DMS53 treated with DMSO at 0.1 percent for 48 hours (cell line): ENCODE results near the gene ADH1C.
"Not testable (repeated sequence)": the region's sequence is repeated elsewhere in the genome, so short reads cannot be mapped to it uniquely, and the experiment has no call there.

Source experiments
- DNase-seq: peaks from one replicate; lab custom pipeline; 2025; ENCODE audit not compliant: unreplicated experiment; lab: John Stamatoyannopoulos, UW

ADH1C gene

DNA sequence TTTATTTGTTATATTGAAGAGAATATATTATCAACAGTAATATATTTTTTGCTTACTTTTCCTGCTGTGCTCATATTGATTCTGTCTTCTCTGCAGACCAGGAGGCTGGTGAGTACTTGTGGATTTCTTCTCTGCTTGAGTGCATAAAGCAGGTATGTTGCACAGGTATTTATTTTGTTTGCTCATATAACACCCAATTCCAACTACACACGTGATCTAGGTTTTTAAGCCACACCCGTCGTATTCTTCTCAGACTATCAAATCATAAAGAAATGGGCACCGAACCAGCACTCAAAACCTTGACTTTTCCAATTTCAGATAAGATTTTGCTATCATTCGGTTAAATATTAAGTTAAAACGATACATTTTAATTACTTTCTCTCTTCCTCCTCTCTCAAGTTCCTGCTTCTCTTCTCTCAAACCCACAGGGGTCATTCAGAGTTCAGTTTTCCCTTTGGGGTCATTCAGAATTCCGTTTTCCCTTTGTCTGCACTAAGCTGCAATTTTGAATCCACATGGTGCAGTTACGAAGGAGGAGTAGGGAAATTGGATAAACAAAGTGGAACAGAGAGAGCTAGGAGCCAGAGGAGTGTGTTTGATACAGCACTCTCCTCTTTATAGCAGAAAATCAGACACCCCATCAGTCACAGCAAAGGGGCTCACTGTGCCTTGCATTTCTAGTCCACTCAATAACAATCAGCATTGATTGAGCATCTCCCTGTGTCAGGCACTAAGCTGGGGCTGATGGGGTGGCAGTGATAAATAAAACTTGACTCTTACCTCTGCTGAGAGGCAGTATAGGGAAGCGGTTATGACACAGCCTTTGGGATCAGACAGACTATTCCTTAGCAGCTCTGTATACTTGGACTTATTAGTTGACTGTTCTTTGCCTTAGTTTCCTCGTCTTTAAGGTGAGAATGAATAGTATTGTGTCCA is at the start of gene ADH1C:
ADH1C (minus strand) TSS at position 145 of the 936 bp plus-strand sequence; CDS start at position 74, 71 bp downstream.
- DNase-seq: no peak

DNA sequence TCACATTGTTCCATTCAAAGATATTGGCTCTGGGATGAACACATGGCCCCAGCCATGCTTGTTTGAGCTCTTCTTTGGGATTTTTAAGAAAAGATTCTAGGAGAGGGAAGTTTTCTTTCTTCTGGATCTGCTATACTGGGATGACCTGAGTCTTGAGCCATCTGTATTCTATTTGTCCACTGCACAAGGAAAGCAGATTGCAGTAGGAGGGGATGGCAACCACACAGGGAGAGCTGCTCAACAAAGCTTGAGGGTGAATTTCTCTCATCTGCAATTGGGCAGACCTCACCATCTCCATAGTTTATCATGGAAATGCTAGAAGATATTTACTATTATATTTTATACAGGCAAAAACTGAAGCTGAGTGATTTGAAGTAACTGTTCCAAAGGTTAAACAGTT is 48.3 kb upstream of the ADH1C start:
- DNase-seq: no peak

DNA sequence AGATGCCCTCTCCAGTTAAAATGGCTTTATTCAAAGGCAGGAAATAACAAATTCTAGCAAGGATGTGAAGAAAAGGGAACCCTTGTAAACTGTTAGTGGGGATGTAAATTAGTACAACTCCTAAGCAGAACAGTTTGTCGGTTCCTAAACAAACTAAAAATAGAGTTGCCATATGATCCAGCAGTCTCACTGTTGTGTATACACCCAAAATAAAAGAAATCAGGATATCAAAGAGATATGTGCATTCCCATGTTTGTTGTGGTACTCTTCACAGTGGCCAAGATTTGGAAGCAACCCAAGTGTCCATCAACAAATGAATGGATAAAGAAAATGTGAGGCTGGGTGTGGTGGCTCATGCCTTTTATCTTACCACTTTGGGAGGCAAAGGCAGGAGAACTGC is 46.5 kb upstream of the ADH1C start:
- no peak for DNase-seq

DNA sequence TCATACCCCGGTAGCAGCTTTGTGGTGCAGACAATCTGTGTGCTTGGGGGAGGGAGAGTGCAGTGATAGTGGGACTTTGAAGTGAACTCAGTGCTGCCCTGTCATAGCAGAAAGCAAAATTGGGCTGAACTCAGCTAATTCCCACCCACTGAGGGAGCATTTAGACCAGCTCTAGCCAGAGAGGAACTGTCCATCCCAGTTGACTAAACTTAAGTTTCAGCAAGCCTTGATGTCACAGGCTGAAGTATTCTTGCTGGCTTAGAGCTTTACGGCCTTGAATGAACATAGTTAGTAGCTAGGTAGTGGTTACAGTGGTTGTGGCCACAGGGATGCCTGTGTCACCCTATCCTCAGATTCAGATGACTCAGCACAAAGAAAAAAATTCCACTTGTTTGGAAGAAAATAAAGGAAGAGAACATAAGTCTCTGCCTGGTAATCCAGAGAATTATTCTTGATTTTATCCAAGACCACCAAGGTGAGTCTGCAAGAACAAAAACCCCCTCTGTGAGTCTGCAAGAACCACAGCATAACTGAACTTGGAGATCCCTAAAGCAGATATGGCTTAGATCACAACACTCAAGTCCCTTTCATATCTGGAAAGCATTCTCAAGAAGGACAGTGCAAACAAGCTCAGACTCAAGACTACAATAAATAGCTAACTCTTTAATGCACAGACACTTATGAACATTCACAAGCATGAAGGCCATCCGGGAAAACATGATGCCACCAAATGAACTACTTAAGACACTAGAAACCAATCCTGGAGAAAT is 43.2 kb upstream of the ADH1C start:
- no peak for DNase-seq

DNA sequence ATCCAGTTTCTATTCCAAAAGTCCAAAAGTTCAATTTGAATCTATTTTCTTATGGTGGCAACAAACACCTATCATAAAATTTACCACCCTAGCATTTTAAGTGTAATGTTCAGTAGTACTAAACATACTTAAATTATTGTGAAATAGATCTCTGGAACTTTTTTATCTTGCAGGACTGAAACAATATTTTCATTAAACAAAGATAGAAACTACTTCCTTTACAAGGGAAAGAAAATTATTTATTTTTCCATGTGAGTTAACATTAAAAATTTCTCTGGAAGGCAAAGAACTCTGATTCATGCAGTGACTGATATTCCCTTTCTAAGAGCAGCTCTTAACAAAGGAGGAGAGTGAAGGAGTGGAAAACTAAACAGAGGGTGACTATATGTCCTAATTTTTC is 42.4 kb upstream of the ADH1C start:
- DNase-seq: no peak

DNA sequence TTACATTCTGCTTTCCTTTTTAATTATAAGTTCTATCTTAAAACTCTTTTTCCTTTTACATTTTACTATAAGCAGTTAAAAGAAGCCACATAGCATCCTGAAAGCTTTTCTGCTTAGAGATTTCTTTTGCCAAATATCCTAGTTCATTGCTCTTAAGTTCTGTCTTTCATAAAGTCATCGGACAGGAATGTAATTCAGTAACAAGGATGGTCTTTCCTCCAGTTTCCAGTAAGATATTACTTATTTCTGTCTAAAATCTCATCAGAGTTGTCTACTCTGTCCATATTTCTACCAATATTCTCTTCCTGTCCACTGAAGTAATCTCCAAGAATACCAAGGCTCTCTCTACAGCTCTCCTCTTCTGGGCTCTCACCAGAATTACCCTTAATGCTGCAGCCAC is 37.5 kb upstream of the ADH1C start:
- no peak for DNase-seq

DNA sequence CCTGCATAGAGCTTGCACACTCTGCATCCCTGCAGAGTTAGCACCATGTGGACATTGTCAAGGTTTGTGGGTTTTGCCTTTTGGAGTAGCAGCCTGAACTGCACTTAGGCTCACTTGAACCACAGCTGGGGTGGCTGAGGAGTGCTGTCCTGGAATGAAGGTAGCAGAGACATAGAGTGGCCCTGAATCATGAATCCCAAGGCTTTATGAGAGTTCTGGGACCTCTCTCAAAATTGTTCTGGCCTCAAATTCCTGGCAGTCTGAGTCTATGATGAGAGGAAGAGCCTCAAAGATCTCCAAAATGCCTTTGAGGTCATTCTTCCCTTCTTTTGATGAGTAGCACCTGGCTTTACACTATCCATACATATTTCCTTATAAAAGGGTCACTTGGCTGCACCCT is 37.1 kb upstream of the ADH1C start:
- no peak for DNase-seq

DNA sequence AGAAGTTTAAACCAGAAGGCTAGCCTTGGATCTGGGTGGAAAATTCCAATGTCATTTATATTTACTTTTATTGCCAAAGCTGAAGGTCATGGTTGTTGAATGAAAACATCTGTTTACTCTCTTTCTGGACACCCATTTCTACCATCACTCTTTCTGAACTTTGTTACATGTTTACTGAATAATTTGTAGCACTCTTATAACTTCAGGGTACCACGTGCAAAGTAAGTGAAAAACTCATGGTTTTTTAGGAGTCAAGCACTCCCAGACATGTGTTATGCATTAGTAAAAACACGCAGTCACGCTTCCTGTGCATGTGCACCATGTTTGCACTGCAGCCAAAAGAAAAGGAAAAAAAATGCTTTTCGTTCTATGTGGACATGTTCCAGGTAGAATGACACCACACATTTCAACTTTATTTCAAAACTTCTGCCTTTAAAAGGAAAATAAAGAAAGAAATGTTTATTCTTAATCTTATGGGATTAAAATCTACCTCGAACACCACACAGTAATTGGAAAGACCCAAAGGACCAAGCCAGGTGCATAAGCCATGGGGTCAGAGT is 31.4 kb upstream of the ADH1C start:
- DNase-seq: no peak

DNA sequence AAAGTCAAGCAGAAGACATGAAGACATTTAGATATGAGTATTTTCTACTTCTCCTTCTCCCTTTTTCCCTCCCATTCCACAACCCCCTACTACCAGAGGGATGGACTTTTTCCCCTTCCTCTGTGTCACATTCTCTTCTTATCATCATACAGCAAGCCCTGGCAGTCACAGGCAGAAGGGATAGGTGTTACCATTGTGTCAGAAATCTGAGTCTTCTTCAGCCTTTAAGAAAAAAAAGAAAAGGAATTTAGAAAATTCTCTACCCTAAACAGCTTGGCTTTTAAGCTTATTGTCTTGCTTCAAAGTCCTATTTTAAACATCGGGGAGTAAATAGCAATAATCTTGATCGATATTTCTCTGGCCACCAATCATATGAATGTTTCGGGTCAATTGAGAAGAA is 30.9 kb upstream of the ADH1C start:
- DNase-seq: no peak

DNA sequence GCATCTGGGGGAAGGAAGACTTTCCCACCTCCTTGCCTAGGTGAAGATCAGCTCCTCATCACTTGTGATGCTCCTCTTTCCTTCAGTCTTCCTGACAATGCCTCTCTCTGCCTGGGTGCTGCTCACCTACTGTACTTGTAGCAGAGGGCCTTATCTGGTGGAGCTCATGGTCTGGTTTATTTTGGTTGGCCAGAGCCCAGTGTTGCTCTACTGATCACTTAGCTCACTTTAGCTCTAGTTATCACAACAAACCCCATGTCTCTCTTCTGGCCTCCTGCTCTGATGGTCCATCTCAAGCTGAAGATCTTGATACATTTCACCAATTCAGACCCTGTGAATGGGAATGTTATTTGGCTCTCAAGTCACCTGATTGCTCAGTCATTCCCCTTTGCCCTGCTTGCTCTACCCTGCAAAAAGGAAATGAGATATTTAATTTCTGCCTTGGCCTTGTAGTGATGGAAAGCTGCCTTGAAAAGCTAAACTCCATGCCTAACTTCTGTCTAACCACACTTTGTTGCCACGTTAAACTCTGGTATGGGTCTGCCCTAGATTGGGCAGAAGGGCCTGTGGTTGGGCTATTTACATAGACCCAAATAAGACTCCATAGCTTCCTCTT is 30.3 kb upstream of the ADH1C start:
- no peak for DNase-seq

DNA sequence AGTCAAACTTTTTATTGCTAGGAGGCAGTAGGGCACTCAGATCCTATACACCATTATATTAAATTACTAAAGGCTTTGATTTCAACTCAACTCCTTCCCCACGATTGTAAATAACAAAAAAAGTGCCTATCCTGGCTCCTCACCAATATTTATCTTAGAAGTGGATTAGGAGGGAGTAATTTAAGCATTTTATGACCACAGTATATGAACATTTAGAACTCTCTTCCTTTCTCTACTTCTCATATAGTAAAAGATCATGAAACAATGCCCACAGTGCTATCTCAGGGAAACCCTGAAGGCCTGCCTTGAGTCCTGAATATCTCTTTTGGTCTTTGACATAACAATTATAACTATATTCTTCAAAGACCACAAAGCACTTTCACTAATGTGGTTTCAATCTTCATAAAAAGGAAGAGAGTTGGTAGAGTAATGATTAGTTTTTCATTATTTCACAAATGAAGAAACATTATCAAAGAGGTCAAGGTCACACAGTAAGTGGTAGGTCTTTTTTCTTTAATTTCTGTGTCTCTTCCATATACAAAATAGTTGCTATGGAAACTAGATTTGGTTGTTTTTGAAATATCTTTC is 29.1 kb upstream of the ADH1C start:
- DNase-seq: no peak

DNA sequence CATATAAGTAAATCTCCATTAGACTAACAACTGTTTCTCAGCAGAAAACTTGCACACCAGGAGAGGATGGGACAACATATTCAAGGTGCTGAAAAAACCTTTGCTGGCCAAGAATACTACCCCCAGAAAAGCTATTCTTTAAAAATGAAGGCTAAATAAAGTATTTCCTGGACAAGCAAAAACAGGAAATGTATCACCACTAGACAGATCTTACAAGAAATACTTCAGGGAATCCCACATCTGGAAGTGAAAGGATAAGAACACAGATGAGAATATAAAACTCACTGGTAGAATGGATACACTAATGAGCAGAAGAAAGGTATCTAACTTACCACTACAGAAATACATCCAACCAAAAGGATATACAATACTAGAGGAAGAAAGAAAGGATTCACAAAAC is 27.0 kb upstream of the ADH1C start:
- no peak for DNase-seq

DNA sequence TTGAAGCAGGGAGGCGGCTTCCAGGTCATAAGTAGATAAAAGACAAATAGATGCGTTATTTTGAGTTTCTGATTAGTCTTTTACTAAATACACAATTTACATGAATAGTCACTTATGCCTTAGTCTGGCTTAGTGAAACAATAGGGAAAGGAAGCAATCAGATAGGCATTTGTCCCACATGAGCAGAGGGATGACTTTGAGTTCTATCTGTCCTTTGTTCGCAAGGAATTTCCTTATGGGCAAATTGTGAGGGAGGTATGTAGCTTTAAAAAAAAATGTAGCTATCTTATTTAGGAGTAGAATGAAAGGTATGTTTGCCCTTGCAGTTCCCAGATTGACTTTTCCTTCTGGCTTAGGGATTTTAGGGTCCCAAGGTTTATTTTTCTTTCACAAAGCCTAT is 26.3 kb upstream of the ADH1C start:
- DNase-seq: no peak

DNA sequence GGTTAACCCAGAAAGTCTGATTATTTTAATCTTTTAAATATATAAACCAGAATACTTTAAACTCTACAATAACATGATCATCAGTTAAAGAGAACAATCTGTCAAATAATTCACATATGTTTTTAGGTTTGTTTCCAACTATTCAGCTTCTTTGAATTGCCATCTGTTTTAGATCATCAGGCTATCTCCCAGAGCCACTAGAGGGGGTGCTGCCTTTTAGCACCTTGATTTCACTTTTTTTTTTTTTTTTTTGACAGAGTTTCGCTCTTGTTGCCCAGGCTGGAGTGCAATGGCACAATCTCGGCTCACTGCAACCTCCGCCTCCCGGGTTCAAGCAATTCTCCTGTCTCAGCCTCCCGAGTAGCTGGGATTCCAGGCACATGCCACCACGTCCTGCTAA is 24.8 kb upstream of the ADH1C start:
- not testable (repeated sequence) for DNase-seq

DNA sequence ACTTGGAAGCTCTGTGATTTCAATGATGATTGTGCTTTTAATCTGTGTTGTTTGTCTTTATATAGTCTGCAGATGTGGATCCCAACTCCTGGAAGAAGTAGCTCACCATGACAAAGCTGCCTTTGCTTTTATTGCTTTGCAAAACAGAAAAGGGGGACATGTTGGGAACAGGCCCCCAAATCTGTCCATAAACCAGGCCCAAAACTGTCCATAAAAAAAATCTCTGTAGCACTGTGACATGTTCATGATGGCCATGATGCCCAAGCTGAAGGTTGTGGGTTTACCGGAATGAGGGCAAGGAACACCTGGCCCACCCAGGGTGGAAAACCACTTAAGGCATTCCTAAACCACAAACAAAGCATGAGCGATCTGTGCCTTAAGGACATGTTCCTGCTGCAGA is 19.9 kb upstream of the ADH1C start:
- not testable (repeated sequence) for DNase-seq

DNA sequence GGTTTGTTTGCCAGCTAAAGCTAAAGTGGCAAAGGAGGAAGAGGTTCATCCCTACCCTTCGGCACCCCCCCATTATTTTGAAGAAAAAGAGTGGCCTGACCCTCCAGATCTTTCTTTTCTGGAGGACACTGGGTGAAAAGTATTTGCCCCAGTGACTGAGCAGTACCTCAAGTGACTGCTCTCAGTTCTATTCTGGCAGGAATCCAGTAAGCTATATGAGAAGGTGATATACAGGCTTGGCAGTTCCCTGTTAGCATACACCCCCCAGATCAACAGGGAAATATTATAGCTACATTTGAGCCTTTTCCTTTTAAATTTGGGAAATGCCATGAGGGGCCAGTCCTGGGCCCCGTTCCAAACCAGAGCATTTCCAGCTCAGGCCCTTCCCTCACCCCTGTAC is 15.3 kb upstream of the ADH1C start:
- DNase-seq: not testable (repeated sequence)

DNA sequence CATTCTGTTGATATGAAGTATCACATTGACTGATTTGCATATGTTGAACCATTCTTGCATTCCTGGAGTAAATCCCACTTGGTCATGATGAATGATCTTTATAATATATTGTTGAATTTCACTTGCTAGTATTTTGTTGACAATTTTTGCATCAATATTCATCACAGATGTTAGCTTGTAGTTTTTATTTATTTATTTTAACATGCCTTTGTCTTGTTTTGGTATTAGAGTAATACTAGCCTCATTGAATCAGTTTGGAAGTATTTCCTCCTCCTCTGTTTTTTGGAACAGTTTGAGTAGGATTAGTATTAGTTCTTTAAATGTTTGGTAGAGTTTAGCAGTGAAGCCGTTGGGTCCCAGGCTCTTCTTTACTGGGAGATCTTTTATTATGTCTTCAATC is 13.9 kb upstream of the ADH1C start:
- DNase-seq: no peak

DNA sequence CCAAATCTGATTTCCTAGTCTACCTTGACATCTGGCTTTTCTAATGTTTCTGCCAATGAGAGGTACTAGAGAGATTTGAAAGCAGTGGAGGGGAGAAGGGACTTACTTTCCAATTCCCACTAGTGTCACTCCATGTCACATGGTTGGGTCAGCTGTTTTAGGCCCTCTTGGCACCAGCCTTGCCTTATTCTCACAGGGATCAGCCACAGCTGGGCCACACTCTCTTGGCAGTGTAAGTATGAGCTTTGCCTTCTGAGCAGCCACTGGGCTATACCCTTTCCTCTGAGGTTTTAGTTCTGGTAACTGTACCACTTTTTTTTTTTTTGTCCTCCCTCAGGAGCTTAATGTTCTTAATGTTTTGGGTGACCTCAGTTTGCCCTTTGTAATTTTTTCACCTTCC is 10.2 kb upstream of the ADH1C start:
- DNase-seq: no peak

DNA sequence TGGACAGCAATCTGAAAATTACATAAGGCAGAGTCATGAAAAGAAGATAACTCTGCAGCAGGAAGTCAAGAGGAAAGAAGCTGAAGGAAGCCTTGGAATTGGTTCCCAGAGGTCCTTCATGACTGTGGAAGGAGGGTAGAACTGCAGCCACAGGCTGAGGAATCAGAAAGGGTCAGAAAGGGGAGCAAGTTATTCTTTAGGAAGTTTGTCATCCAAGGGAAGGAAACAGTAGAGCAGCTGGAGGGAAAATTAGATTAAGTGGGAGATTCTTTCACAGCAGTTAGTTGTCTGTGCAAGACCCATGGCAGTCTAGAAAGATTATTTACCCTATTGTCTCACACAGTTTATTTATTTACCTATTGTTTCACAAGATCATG is 9.3 kb upstream of the ADH1C start:
- no peak for DNase-seq

DNA sequence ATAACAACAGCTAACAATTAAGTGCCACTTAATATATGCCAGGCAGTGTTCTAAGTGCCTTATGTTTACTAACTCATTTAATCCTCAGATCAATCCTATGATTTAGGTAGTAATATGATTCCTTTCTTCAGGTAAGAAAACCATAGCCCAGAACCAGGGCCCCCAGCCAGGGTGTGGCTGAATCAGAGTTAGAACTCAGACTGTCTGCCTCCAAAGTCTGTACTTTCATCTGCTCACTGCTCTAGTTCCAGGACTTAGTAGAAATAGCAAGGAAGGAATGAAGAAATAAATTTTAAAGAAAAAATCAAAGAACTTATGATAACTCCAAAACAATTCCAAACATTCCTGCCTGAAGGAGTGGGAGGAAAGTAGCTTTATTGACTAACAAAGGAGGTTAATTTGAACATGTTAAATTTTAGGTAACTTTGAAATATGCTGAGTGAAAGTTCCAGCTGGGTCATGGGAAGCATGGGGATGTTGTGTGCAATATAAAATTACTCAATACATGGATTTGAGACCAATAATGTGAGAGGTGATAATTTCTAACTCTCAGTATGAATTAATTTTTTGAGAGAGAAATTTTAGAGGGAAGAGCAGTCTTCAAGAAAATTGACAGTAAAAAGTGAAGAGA is 8.8 kb upstream of the ADH1C start:
- no peak for DNase-seq
